LoVo (cell line): ENCODE results near the gene ZNF687.

Source experiments
- DNase-seq: peaks from one replicate; pipeline ENCODE4 v3.0.0-alpha.2; 2016; ENCODE audit warnings: low spot score

Gene ZNF687

GRCh38 chr1:151282883-151283725, 1.0 kb downstream of the ZNF687 start:
- no peak for DNase-seq

- no peak for DNase-seq
Measured at GRCh38 chr1:151284013-151284577, 2.0 kb downstream of the ZNF687 start.

DNA sequence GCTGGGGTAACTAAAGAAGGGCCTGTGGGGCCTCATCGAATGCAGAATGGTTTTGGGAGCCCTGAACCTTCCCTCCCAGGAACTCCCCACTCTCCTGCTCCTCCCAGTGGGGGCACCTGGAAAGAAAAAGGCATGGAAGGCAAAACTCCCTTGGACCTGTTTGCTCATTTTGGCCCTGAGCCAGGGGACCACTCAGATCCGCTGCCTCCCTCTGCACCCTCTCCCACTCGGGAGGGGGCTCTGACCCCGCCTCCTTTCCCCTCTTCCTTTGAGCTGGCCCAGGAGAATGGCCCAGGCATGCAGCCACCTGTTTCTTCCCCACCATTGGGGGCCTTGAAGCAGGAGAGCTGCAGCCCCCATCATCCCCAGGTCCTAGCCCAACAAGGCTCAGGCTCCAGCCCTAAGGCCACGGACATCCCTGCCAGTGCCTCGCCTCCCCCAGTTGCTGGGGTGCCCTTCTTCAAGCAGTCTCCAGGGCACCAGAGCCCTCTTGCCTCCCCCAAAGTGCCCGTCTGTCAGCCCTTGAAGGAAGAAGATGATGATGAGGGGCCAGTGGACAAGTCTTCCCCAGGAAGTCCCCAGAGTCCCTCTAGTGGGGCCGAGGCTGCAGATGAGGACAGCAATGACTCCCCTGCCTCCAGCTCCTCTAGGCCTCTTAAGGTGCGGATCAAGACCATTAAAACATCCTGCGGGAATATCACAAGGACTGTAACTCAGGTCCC, 4.7 kb downstream of the ZNF687 start:
- DNase-seq: no peak

DNA sequence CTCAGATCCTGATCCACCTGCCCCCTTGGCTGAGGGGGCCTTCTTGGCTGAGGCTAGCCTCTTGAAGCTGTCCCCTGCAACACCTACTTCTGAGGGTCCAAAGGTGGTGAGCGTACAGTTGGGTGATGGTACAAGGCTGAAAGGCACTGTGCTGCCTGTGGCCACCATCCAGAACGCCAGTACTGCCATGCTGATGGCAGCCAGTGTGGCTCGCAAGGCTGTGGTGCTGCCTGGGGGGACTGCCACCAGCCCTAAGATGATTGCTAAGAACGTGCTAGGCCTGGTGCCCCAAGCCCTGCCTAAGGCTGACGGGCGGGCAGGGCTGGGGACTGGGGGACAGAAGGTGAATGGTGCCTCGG, 5.2 kb downstream of the ZNF687 start:
- no peak for DNase-seq

GRCh38 chr1:151287767-151288500, 5.8 kb downstream of the ZNF687 start:
- DNase-seq: no peak

- no peak for DNase-seq
Measured at GRCh38 chr1:151288502-151288901, 6.4 kb downstream of the ZNF687 start.

DNA sequence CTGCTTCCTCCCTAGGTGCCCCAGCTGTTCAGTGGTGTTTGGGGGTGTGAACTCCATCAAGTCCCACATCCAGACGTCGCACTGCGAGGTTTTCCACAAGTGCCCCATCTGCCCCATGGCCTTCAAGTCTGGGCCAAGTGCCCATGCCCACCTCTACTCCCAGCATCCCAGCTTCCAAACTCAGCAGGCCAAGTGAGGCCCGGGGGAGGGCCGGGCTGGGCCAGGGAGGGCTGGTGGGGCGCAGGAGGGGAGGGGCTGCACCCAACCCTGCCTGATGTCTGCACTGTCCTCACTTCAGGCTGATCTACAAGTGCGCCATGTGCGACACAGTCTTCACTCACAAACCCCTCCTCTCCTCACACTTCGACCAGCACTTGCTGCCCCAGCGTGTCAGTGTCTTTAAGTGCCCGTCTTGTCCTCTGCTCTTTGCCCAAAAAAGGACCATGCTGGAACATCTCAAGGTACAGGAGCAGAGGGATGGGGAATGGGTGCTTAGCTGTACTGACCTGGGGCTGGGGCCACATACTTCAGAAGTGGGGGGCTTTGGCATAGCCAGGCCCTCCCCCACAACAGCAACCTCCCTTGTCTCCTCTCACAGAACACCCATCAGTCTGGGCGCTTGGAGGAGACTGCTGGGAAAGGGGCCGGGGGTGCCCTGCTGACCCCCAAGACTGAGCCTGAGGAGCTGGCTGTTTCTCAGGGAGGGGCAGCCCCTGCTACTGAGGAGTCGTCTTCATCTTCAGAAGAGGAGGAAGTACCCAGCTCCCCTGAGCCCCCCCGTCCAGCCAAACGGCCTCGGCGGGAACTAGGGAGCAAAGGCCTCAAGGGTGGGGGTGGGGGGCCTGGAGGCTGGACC, 7.2 kb downstream of the ZNF687 start:
- no peak for DNase-seq

GRCh38 chr1:151289991-151290708, 8.1 kb downstream of the ZNF687 start:
- DNase-seq: no peak

DNA sequence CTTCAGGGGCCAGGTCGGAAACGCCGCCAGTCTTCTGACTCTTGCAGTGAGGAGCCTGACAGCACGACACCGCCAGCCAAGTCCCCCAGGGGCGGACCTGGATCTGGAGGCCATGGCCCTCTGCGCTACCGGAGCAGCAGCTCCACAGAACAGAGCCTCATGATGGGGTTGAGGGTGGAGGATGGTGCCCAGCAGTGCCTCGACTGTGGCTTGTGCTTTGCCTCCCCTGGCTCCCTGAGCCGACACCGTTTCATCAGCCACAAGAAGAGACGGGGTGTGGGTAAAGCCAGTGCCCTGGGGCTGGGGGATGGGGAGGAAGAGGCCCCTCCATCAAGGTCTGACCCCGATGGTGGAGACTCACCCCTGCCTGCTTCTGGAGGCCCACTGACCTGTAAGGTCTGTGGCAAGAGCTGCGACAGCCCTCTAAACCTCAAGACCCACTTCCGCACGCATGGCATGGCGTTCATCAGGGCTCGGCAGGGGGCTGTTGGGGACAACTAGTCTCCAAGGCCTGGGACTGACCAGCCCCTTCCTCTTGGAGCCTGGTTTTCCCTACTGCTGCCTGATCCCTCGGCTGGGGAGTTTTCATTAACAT, 8.7 kb downstream of the ZNF687 start:
- no peak for DNase-seq

- no peak for DNase-seq
Measured at GRCh38 chr1:151292207-151293030, 10.3 kb downstream of the ZNF687 start.

- no peak for DNase-seq
Measured at GRCh38 chr1:151293093-151293492, 11.0 kb downstream of the ZNF687 start.

GRCh38 chr1:151294742-151295462, 12.8 kb downstream of the ZNF687 start:
- no peak for DNase-seq

GRCh38 chr1:151309811-151310323, 27.8 kb downstream of the ZNF687 start:
- no peak for DNase-seq

GRCh38 chr1:151311011-151311410, 28.9 kb downstream of the ZNF687 start:
- DNase-seq: no peak

GRCh38 chr1:151311589-151312331, 29.7 kb downstream of the ZNF687 start:
- peak; percentile 91 for DNase-seq

GRCh38 chr1:151312411-151312810, 30.3 kb downstream of the ZNF687 start:
- DNase-seq: no peak

- DNase-seq: no peak
Measured at GRCh38 chr1:151312826-151313225, 30.7 kb downstream of the ZNF687 start.

DNA sequence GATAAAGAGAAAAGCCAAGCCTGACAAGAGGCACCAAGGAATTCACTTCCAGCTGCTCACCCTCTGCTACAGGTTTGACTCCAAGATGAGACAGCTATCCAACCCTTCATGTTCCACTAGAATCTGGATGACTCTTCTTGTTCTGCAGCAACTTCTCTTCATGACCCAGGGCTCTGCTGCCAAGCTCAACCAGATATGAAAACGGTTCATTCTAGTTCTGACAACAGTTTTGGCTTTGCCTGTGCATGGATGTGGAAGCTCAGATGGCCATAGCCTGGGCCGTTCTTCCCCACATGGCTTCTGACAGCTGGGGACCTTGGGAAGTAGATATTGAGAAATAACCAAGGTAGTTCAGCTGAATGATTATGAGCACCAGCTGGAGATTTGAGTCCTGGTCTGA, 31.4 kb downstream of the ZNF687 start:
- DNase-seq: no peak
